ENCODE results near the gene ZNF160. TPM values are rescaled to one million over a fixed set of nuclear protein-coding genes. Genes with fewer than 3 reads are reported as not detected.
"Not testable (repeated sequence)": the region's sequence is repeated elsewhere in the genome, so short reads cannot be mapped to it uniquely, and the experiment has no call there.

The ZNF160 gene
- polyA plus RNA-seq, 4 donors: 36.2 to 50.2 (median 38.6) TPM

GRCh38 chr19:53034054-53034453 lies 69.2 kb downstream of the ZNF160 start:
- no peak for DNase-seq (ENCODE audit: low read depth in 4 of 4, low spot score in 3 of 4)

- DNase-seq (ENCODE audit: low read depth in 4 of 4, low spot score in 3 of 4): not testable (repeated sequence)
Observed at GRCh38 chr19:53028306-53028705, 74.9 kb downstream of the ZNF160 start.

DNA sequence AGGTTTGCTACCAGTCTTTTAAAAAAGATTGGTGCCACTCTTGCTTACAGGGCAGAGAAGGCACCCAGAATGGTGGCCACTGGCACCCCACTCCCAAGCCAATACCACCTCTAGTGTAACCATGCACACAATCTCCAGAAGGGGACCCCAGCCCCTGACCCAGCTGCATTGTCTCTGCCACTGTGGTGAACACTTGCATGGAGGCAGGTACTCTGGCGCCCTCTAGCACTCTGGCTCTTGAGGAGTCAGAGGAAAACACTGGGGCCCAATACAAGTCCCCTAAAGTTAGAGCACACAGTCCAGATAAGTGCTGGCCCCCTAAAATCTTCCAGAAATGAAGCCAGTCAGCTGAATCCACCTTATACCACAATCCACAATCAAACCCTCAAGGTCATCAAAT lies 83.5 kb downstream of the ZNF160 start:
- no peak for DNase-seq (ENCODE audit: low read depth in 4 of 4, low spot score in 3 of 4)

Other genes with a start within 250 kb of the ZNF160 start
- 10 to 100 TPM; 34.1 to 38.4 (median 36.0) TPM for gene ZNF468, start 245.8 kb downstream of the ZNF160 start, polyA plus RNA-seq (ENCODE audit: insufficient read length in 4 of 4)
- 10 to 100 TPM; 19.4 to 26.0 (median 21.2) TPM for gene ZNF320, start 205.8 kb downstream of the ZNF160 start, polyA plus RNA-seq (ENCODE audit: insufficient read length in 4 of 4)
- gene ZNF888, start 180.0 kb downstream of the ZNF160 start, polyA plus RNA-seq (ENCODE audit: insufficient read length in 4 of 4): 10 to 100 TPM; 11.9 to 14.2 (median 12.5) TPM
- gene ZNF816, start 140.5 kb downstream of the ZNF160 start, polyA plus RNA-seq (ENCODE audit: insufficient read length in 4 of 4): 10 to 100 TPM; 14.2 to 15.9 (median 14.5) TPM
- under 1 TPM in 1 of 4 donors, not detected in 3; 0.04 TPM for gene ERVV-1, start 89.5 kb downstream of the ZNF160 start, polyA plus RNA-seq (ENCODE audit: insufficient read length in 4 of 4)
- gene ERVV-2, start 58.7 kb downstream of the ZNF160 start, polyA plus RNA-seq (ENCODE audit: insufficient read length in 4 of 4): under 1 TPM in 3 of 4 donors, not detected in 1; 0.06 to 0.13 (median 0.07) TPM
- 10 to 100 TPM; 17.6 to 26.7 (median 23.8) TPM for gene ZNF415, start 29.5 kb upstream of the ZNF160 start, polyA plus RNA-seq (ENCODE audit: insufficient read length in 4 of 4)
- gene ZNF347, start 55.6 kb upstream of the ZNF160 start, polyA plus RNA-seq (ENCODE audit: insufficient read length in 4 of 4): 10 to 100 TPM in 3 of 4 donors, 1 to 10 TPM in 1; 9.8 to 11.8 (median 10.6) TPM
- gene ZNF665, start 89.9 kb upstream of the ZNF160 start, polyA plus RNA-seq (ENCODE audit: insufficient read length in 4 of 4): 1 to 10 TPM; 5.6 to 9.8 (median 6.7) TPM
- 10 to 100 TPM; 43.2 to 60.9 (median 55.0) TPM for gene ZNF677, start 151.5 kb upstream of the ZNF160 start, polyA plus RNA-seq (ENCODE audit: insufficient read length in 4 of 4)
- gene VN1R2, start 154.9 kb upstream of the ZNF160 start, polyA plus RNA-seq (ENCODE audit: insufficient read length in 4 of 4): under 1 TPM in 1 of 4 donors, not detected in 3; 0.25 TPM
- gene VN1R4, start 164.3 kb upstream of the ZNF160 start, polyA plus RNA-seq (ENCODE audit: insufficient read length in 4 of 4): not detected
- 10 to 100 TPM in 3 of 4 donors, 1 to 10 TPM in 1; 7.4 to 10.9 (median 10.3) TPM for gene ZNF845, start 230.3 kb upstream of the ZNF160 start, polyA plus RNA-seq (ENCODE audit: insufficient read length in 4 of 4)